Measurements from ENCODE around the gene RHOU.

The RHOU gene

DNA sequence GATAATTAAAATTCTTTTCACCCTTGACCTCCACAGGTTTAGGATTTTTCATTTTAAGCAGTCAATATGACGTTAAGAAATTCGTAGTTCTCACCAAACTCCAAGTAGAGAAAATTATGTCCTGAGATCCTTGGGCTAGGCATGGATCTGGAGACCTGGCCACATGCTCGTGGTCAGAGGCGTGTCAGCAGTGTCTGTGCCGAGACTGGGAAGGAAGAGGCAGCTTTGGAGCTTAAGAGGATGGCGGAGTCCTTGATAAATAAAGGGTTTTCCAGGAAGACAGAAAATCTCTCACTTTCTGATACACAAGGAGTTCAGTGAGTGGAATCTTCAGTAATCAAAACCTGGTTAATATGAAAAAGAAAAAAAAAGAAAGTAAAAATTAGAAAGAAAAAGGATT, 17.0 kb downstream of the RHOU start:
- H3K4me3 ChIP-seq (ENCODE audit: low read depth, low read length), result no peak overlapping the region
- TF ChIP-seq, protein P1, sequence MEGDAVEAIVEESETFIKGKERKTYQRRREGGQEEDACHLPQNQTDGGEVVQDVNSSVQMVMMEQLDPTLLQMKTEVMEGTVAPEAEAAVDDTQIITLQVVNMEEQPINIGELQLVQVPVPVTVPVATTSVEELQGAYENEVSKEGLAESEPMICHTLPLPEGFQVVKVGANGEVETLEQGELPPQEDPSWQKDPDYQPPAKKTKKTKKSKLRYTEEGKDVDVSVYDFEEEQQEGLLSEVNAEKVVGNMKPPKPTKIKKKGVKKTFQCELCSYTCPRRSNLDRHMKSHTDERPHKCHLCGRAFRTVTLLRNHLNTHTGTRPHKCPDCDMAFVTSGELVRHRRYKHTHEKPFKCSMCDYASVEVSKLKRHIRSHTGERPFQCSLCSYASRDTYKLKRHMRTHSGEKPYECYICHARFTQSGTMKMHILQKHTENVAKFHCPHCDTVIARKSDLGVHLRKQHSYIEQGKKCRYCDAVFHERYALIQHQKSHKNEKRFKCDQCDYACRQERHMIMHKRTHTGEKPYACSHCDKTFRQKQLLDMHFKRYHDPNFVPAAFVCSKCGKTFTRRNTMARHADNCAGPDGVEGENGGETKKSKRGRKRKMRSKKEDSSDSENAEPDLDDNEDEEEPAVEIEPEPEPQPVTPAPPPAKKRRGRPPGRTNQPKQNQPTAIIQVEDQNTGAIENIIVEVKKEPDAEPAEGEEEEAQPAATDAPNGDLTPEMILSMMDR (IDR thresholded peaks at IDR 0.05; ENCODE audit: low read depth, low read length), result no peak

DNA sequence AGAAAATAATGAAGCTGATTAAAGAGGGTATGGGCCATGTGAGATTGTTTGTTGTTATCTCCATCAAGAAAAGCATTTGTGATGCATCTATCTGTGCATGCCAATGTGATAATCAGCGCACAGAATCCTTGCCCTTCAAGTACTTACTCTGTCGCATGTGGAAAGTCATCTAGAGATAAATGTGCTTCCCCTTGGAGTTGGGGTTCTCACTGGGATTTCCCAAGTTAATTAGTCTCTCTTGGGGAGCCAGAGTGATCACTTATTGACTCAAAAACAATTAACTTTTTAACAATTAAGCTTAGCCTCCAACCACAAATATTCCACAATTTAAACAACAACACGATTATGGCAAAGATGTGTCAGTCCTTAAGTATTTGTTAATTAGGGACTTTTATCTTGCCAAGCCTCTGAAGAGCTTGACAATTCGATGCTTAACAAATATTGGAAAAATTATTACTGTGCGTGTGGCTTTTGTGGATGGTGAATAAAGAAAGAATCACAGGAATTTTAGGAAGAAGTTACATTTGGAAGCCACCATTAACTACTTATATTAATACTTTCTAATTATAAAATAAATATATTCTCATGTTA, 17.5 kb downstream of the RHOU start:
- no peak overlapping the region for H3K4me3 ChIP-seq (ENCODE audit: low read depth, low read length)
- TF ChIP-seq, protein P1 (IDR thresholded peaks at IDR 0.05; ENCODE audit: low read depth, low read length), result no peak

GRCh38 chr1:228753287-228753686, 18.0 kb downstream of the RHOU start:
- H3K4me3 ChIP-seq (ENCODE audit: low read depth, low read length), result no peak overlapping the region
- TF ChIP-seq, protein P1 (IDR thresholded peaks at IDR 0.05; ENCODE audit: low read depth, low read length), result no peak

DNA sequence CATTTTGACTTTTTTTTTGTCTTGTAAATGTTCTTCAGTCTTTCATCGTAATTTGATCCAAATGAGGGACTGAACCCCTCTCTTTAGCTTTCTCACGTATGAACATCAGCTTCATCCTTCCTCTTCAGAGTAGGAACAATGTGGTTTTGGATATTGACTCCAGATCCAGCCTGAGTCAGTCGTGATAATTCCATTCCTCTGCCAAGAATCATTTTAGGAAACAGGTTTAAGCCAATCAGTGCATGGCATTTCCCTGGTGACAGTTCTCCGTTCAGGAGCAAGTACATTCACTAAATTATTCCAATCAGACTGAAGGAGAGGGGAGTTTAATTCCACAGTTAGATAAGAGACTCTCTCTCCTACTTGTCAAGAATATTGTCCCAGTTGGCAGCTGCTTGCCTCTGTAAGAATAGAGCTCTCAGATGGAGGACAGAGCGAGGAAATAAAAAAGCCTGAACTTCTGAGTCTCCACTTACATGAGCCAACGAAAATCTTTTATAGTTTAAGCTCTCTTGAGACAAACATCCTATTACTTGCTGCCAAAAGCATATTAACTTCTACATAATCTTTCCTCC, 18.6 kb downstream of the RHOU start:
- H3K4me3 ChIP-seq (ENCODE audit: low read depth, low read length), result no peak overlapping the region
- TF ChIP-seq, protein P1 (IDR thresholded peaks at IDR 0.05; ENCODE audit: low read depth, low read length), result no peak

DNA sequence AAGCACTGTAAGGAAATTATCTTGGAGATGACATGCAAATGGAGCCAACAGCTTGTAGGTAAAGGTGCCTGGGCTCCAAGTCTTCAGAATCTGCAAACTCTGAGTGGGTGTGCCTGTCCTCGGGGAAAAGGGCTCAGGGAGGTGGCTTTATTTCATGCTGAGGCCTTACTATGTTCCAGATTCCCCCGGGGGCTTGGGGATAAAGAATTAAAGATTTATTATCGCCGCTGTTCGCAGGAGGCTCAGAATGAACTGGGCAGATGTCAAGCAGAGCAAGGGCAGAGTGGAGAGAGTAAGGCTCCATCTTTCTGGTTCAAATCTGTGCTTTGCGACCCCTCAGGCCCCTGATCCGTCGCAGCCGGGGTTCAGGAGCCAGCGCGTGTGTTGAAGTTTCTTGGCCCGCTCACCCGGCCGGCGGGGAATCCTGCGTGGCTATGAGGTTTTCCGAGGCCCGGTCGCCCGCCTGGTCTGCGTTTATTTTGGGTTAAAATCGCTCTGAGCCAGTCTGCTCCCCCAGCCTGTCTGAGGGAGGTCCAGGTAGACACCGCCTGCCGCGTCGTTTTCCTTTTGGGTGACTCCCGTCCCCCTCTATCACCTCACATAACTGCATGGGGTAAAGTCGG, 19.5 kb downstream of the RHOU start:
- H3K4me3 ChIP-seq (ENCODE audit: low read depth, low read length), result no peak overlapping the region
- TF ChIP-seq, protein P1 (IDR thresholded peaks at IDR 0.05; ENCODE audit: low read depth, low read length), result no peak

GRCh38 chr1:228755800-228756199, 20.5 kb downstream of the RHOU start:
- no peak overlapping the region for H3K4me3 ChIP-seq (ENCODE audit: low read depth, low read length)
- TF ChIP-seq, protein P1 (IDR thresholded peaks at IDR 0.05; ENCODE audit: low read depth, low read length), result no peak

GRCh38 chr1:228756457-228756856, 21.2 kb downstream of the RHOU start:
- no peak overlapping the region for H3K4me3 ChIP-seq (ENCODE audit: low read depth, low read length)
- TF ChIP-seq, protein P1 (IDR thresholded peaks at IDR 0.05; ENCODE audit: low read depth, low read length), result no peak

Measured in WI38 (cell line).